Measurements from ENCODE around the gene SLC6A6.
A peak's percentile ranks its signal among the peaks of the same experiment; 100 is the strongest.

Gene SLC6A6

GRCh38 chr3:14379843-14380242 lies 22.6 kb upstream of the SLC6A6 start:
- no peak overlapping the region for H2BK120ac ChIP-seq (ENCODE audit: low read depth, low read length)
- no peak overlapping the region for H3K23ac ChIP-seq (ENCODE audit: low read length in 2 of 2)
- no peak overlapping the region for H3K18ac ChIP-seq (ENCODE audit: low read depth in 1 of 2, low read length in 2 of 2)
- H3K9me3 ChIP-seq (ENCODE audit: control insufficient read depth, low read length), result no peaks in the 10 kb centered on the region
- peaks cover 0 to 19% of the 10 kb centered on the region in 2 experiments for H3K27me3 ChIP-seq (ENCODE audit: control insufficient read depth in 1 of 2, insufficient read depth in 1 of 2, low read length in 2 of 2)
- 98% methylated on average over 10 of the region's 10 CpGs for WGBS
- H3K27ac ChIP-seq (ENCODE audit: low read length, poor library complexity, severe bottlenecking), result no peak overlapping the region
- H3K4ac ChIP-seq (ENCODE audit: low read depth in 1 of 2, low read length in 2 of 2), result no peak overlapping the region
- no peak overlapping the region for H3K9ac ChIP-seq (ENCODE audit: low read length)
- no peak overlapping the region for H3K4me3 ChIP-seq (ENCODE audit: insufficient read depth in 1 of 2, low read depth in 1 of 2, low read length in 2 of 2)
- peaks cover 7% of the 10 kb centered on the region for H3K4me1 ChIP-seq (ENCODE audit: control insufficient read depth, insufficient read depth, low read depth, low read length)
- no peak overlapping the region for H2AFZ ChIP-seq (ENCODE audit: low read depth, low read length)
- H3K4me2 ChIP-seq (ENCODE audit: low read length, poor library complexity, severe bottlenecking), result no peak overlapping the region
- H4K91ac ChIP-seq (ENCODE audit: low read length), result no peak overlapping the region
- H3K14ac ChIP-seq (ENCODE audit: low read length in 2 of 2), result no peak overlapping the region
- no peaks in the 10 kb centered on the region for H3K36me3 ChIP-seq (ENCODE audit: control insufficient read depth in 1 of 2, insufficient read depth in 2 of 2, low read depth in 1 of 2, low read length in 2 of 2)
- no peak overlapping the region for H4K8ac ChIP-seq (ENCODE audit: low read length)
- H2AK5ac ChIP-seq (ENCODE audit: low read length, severe bottlenecking), result no peak overlapping the region
- H2BK5ac ChIP-seq (ENCODE audit: low read depth, low read length, poor library complexity, severe bottlenecking), result no peak overlapping the region
- H3K79me1 ChIP-seq (replicated peaks; ENCODE audit: low read length, poor library complexity, severe bottlenecking), result no peaks in the 10 kb centered on the region
- no peak overlapping the region for H2BK12ac ChIP-seq (ENCODE audit: low read length in 2 of 2)
- DNase-seq, result no peak
- H2BK15ac ChIP-seq (ENCODE audit: low read depth, poor library complexity, severe bottlenecking), result no peak overlapping the region

GRCh38 chr3:14386254-14386653 lies 16.2 kb upstream of the SLC6A6 start:
- H3K9me3 ChIP-seq (ENCODE audit: control insufficient read depth, low read length), result no peaks in the 10 kb centered on the region
- no peak overlapping the region for H3K9ac ChIP-seq (ENCODE audit: low read length)
- no peak overlapping the region for H4K8ac ChIP-seq (ENCODE audit: low read length)
- no peaks in the 10 kb centered on the region for H3K36me3 ChIP-seq (ENCODE audit: control insufficient read depth in 1 of 2, insufficient read depth in 2 of 2, low read depth in 1 of 2, low read length in 2 of 2)
- DNase-seq, result no peak
- no peak overlapping the region for H2AK5ac ChIP-seq (ENCODE audit: low read length, severe bottlenecking)
- H2BK120ac ChIP-seq (ENCODE audit: low read depth, low read length), result no peak overlapping the region
- H3K18ac ChIP-seq (ENCODE audit: low read depth in 1 of 2, low read length in 2 of 2), result no peak overlapping the region
- no peak overlapping the region for H2BK5ac ChIP-seq (ENCODE audit: low read depth, low read length, poor library complexity, severe bottlenecking)
- H3K4me1 ChIP-seq (ENCODE audit: control insufficient read depth, insufficient read depth, low read depth, low read length), result peaks cover 6% of the 10 kb centered on the region
- H2BK15ac ChIP-seq (ENCODE audit: low read depth, poor library complexity, severe bottlenecking), result no peak overlapping the region
- H4K91ac ChIP-seq (ENCODE audit: low read length), result no peak overlapping the region
- H3K14ac ChIP-seq (ENCODE audit: low read length in 2 of 2), result no peak overlapping the region
- WGBS, result 85% methylated on average over 9 of the region's 9 CpGs
- peaks cover 0 to 38% of the 10 kb centered on the region in 2 experiments for H3K27me3 ChIP-seq (ENCODE audit: control insufficient read depth in 1 of 2, insufficient read depth in 1 of 2, low read length in 2 of 2)
- H3K4me3 ChIP-seq (ENCODE audit: insufficient read depth in 1 of 2, low read depth in 1 of 2, low read length in 2 of 2), result no peak overlapping the region
- no peak overlapping the region for H3K4ac ChIP-seq (ENCODE audit: low read depth in 1 of 2, low read length in 2 of 2)
- no peak overlapping the region for H3K23ac ChIP-seq (ENCODE audit: low read length in 2 of 2)
- H2AFZ ChIP-seq (ENCODE audit: low read depth, low read length), result no peak overlapping the region
- no peaks in the 10 kb centered on the region for H3K79me1 ChIP-seq (replicated peaks; ENCODE audit: low read length, poor library complexity, severe bottlenecking)
- no peak overlapping the region for H2BK12ac ChIP-seq (ENCODE audit: low read length in 2 of 2)
- no peak overlapping the region for H3K27ac ChIP-seq (ENCODE audit: low read length, poor library complexity, severe bottlenecking)
- H3K4me2 ChIP-seq (ENCODE audit: low read length, poor library complexity, severe bottlenecking), result no peak overlapping the region

DNA sequence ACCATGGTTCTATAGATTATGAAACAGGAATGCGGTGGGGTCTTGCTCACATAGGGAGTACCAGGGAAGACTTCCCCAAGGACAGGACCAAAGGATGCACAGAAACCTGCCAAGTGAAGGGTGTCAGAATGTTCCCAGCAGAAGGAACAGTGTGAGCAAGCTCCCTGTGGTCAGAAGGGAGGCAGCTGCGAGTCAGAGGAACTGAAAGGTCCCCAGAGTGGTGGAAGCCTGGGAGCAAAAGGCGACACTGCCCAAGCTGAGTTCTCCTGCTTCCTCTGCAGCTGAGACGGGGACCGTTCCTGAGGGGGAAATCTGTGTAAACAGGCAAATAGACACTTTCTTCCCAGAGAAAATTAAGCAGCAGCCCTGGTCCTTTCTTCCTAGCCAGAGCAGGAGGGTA lies 14.2 kb upstream of the SLC6A6 start:
- no peak overlapping the region for H2BK12ac ChIP-seq (ENCODE audit: low read length in 2 of 2)
- H3K18ac ChIP-seq (ENCODE audit: low read depth in 1 of 2, low read length in 2 of 2), result no peak overlapping the region
- H3K27ac ChIP-seq (ENCODE audit: low read length, poor library complexity, severe bottlenecking), result no peak overlapping the region
- WGBS, result 79% methylated on average over 5 of the region's 5 CpGs
- no peak overlapping the region for H3K9ac ChIP-seq (ENCODE audit: low read length)
- no peaks in the 10 kb centered on the region for H3K9me3 ChIP-seq (ENCODE audit: control insufficient read depth, low read length)
- no peak overlapping the region for H2BK15ac ChIP-seq (ENCODE audit: low read depth, poor library complexity, severe bottlenecking)
- H3K4me2 ChIP-seq (ENCODE audit: low read length, poor library complexity, severe bottlenecking), result no peak overlapping the region
- no peak overlapping the region for H4K91ac ChIP-seq (ENCODE audit: low read length)
- no peaks in the 10 kb centered on the region for H3K36me3 ChIP-seq (ENCODE audit: control insufficient read depth in 1 of 2, insufficient read depth in 2 of 2, low read depth in 1 of 2, low read length in 2 of 2)
- H3K4me1 ChIP-seq (ENCODE audit: control insufficient read depth, insufficient read depth, low read depth, low read length), result peaks cover 14% of the 10 kb centered on the region
- H2AFZ ChIP-seq (ENCODE audit: low read depth, low read length), result no peak overlapping the region
- H3K27me3 ChIP-seq (ENCODE audit: control insufficient read depth in 1 of 2, insufficient read depth in 1 of 2, low read length in 2 of 2), result peaks cover 0 to 26% of the 10 kb centered on the region in 2 experiments
- no peak overlapping the region for H2BK5ac ChIP-seq (ENCODE audit: low read depth, low read length, poor library complexity, severe bottlenecking)
- peak overlapping the region; percentile 59 for H4K8ac ChIP-seq (ENCODE audit: low read length)
- H3K79me1 ChIP-seq (replicated peaks; ENCODE audit: low read length, poor library complexity, severe bottlenecking), result no peaks in the 10 kb centered on the region
- H3K14ac ChIP-seq (ENCODE audit: low read length in 2 of 2), result no peak overlapping the region
- no peak overlapping the region for H3K23ac ChIP-seq (ENCODE audit: low read length in 2 of 2)
- H3K4me3 ChIP-seq (ENCODE audit: insufficient read depth in 1 of 2, low read depth in 1 of 2, low read length in 2 of 2), result no peak overlapping the region
- peak overlapping the region; percentile 49 for H2AK5ac ChIP-seq (ENCODE audit: low read length, severe bottlenecking)
- H3K4ac ChIP-seq (ENCODE audit: low read depth in 1 of 2, low read length in 2 of 2), result no peak overlapping the region
- no peak overlapping the region for H2BK120ac ChIP-seq (ENCODE audit: low read depth, low read length)
- peak; percentile 38 for DNase-seq

DNA sequence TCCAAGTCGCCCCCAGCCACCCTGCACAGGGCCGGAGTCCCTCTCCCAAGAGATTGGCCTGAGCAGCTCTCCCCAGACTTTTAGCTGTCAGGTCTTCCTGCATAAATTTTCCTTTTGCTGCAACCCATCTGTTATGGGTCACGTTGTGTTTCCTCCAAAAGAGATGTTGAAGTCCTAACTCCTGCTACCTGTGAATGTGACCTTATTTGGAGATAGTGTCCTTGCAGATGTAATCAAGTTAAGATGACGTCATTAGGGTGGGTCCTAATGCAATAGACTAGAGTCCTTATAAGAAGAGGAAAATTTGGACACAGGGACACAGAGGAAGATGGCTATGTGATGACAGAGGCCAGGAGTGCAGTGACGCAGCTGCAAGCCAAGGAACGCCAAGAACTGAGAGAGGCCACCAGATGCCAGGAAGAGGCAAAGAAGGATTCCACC lies 13.2 kb upstream of the SLC6A6 start:
- Histone ChIP-seq H3K9me3 (ENCODE audit: control insufficient read depth, low read length) (no peaks in the 10 kb centered on the region), H3K4me3 (ENCODE audit: insufficient read depth in 1 of 2, low read depth in 1 of 2, low read length in 2 of 2) (no peak overlapping the region), H3K36me3 (ENCODE audit: control insufficient read depth in 1 of 2, insufficient read depth in 2 of 2, low read depth in 1 of 2, low read length in 2 of 2) (no peaks in the 10 kb centered on the region), H2BK120ac (ENCODE audit: low read depth, low read length) (no peak overlapping the region), H2AK5ac (ENCODE audit: low read length, severe bottlenecking) (no peak overlapping the region), H3K18ac (ENCODE audit: low read depth in 1 of 2, low read length in 2 of 2) (no peak overlapping the region), H3K23ac (ENCODE audit: low read length in 2 of 2) (no peak overlapping the region), H3K9ac (ENCODE audit: low read length) (no peak overlapping the region), H4K8ac (ENCODE audit: low read length) (no peak overlapping the region), H2BK5ac (ENCODE audit: low read depth, low read length, poor library complexity, severe bottlenecking) (no peak overlapping the region), H3K79me1 (replicated peaks; ENCODE audit: low read length, poor library complexity, severe bottlenecking) (no peaks in the 10 kb centered on the region), H3K4me1 (ENCODE audit: control insufficient read depth, insufficient read depth, low read depth, low read length) (peaks cover 20% of the 10 kb centered on the region), H3K27me3 (ENCODE audit: control insufficient read depth in 1 of 2, insufficient read depth in 1 of 2, low read length in 2 of 2) (peaks cover 0 to 21% of the 10 kb centered on the region in 2 experiments), H4K91ac (ENCODE audit: low read length) (no peak overlapping the region), H3K27ac (ENCODE audit: low read length, poor library complexity, severe bottlenecking) (no peak overlapping the region), H3K4ac (ENCODE audit: low read depth in 1 of 2, low read length in 2 of 2) (no peak overlapping the region), H2BK12ac (ENCODE audit: low read length in 2 of 2) (no peak overlapping the region), H3K14ac (ENCODE audit: low read length in 2 of 2) (no peak overlapping the region), H3K4me2 (ENCODE audit: low read length, poor library complexity, severe bottlenecking) (no peak overlapping the region), H2BK15ac (ENCODE audit: low read depth, poor library complexity, severe bottlenecking) (peak overlapping the region; percentile 62), H2AFZ (ENCODE audit: low read depth, low read length) (no peak overlapping the region)
- no peak for DNase-seq
- 77% methylated on average over 6 of the region's 6 CpGs for WGBS
